Measurements from ENCODE around the gene GNG2.

GNG2 gene

GRCh38 chr14:51999084-51999483 is 138.7 kb downstream of the GNG2 start:
- DNase-seq: no peak

GRCh38 chr14:52000019-52000582 is 139.7 kb downstream of the GNG2 start:
- no peak for DNase-seq

GRCh38 chr14:52000696-52001095 is 140.3 kb downstream of the GNG2 start:
- no peak for DNase-seq

GRCh38 chr14:52002542-52002941 is 142.1 kb downstream of the GNG2 start:
- DNase-seq: no peak

- DNase-seq: no peak
These were observed 142.9 kb downstream of the GNG2 start for GRCh38 chr14:52003324-52003723.

- DNase-seq: no peak
These were observed 145.2 kb downstream of the GNG2 start for GRCh38 chr14:52005625-52006024.

GRCh38 chr14:52006361-52006760 is 145.9 kb downstream of the GNG2 start:
- no peak for DNase-seq

- no peak for DNase-seq
These were observed 146.8 kb downstream of the GNG2 start for GRCh38 chr14:52007211-52007610.

GRCh38 chr14:52007637-52008036 is 147.2 kb downstream of the GNG2 start:
- no peak for DNase-seq

GRCh38 chr14:52008136-52008535 is 147.7 kb downstream of the GNG2 start:
- no peak for DNase-seq

GRCh38 chr14:52010173-52010693 is 149.8 kb downstream of the GNG2 start:
- no peak for DNase-seq

GRCh38 chr14:52011523-52011922 is 151.1 kb downstream of the GNG2 start:
- DNase-seq: no peak

- DNase-seq: no peak
These were observed 152.2 kb downstream of the GNG2 start for GRCh38 chr14:52012635-52013034.

- DNase-seq: no peak
These were observed 153.7 kb downstream of the GNG2 start for GRCh38 chr14:52013984-52014600.

GRCh38 chr14:52014601-52015267 is 154.3 kb downstream of the GNG2 start:
- no peak for DNase-seq

- DNase-seq: no peak
These were observed 155.1 kb downstream of the GNG2 start for GRCh38 chr14:52015411-52016030.

- no peak for DNase-seq
These were observed 157.8 kb downstream of the GNG2 start for GRCh38 chr14:52018252-52018651.

GRCh38 chr14:52018970-52019369 is 158.6 kb downstream of the GNG2 start:
- no peak for DNase-seq
